GM19025 (cell line): ENCODE results near the gene NXNL2.

ENCODE experiments used
- ATAC-seq: cut with Tn5 transposase; IDR thresholded peaks from one replicate; pipeline ENCODE4 v1.9.1; 2021; ENCODE audit warnings: mild to moderate bottlenecking, low read depth, moderate library complexity; ENCODE audit not compliant: unreplicated experiment

The NXNL2 gene

DNA sequence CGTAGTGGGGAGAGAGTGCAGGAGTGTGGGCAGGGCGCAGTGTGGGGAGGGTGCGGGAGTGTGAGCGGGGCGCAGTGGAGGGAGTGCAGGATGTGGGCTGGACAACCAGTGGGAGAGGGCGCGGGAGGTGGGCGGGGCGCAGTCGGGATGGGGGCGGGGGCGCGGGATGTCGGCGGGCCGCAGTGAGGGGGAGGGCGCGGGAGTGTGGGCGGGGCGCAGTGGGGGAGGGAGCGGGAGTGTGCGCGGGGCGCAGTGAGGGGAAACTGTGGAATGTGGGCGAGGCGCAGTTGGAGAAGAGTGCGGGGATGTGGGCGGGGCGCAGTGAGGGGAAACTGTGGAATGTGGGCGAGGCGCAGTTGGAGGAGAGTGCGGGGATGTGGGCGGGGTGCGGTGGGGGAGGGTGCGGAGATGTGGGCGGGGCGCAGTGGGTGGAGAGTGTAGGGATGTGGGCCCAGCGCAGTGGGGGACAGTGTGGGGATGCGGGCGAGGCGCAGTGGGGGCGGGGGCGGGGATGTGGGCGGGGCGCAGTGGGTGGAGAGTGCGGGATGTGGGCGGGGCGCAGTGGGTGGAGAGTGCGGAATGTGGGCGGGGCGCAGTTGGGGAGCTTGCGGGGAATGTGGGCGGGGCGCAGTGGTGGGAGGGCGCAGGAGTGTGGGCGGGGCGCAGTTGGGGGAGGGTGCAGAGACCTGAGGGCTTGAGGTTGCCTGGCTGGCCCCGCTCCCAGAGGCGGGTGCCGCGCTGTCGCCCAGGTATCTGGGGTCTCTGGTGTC is at the start of gene NXNL2:
Gene NXNL2, plus strand, starts transcription at position 723 of the 770 bp plus-strand sequence. CDS start 257 bp downstream, outside the sequence.
- ATAC-seq: no peak

DNA sequence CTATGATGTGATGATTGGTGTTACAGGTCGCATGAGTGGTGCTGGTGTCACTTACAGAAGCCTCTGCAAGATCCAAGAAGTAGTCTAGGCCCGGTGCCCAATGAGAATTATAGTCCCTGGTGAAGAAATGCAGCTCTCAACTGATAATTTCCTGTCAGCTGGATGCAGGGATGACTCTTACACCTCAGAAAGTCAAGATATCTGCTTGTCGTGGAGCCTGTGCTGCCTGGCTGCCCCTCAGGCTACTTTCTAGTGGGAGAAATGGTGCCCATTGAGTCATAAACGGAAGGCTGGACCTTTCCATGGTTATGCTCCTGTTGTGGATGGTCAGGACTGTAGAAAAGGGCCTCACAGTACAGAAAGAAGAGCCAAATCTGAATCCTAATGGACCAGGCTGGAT is 46.8 kb upstream of the NXNL2 start:
- ATAC-seq: no peak

DNA sequence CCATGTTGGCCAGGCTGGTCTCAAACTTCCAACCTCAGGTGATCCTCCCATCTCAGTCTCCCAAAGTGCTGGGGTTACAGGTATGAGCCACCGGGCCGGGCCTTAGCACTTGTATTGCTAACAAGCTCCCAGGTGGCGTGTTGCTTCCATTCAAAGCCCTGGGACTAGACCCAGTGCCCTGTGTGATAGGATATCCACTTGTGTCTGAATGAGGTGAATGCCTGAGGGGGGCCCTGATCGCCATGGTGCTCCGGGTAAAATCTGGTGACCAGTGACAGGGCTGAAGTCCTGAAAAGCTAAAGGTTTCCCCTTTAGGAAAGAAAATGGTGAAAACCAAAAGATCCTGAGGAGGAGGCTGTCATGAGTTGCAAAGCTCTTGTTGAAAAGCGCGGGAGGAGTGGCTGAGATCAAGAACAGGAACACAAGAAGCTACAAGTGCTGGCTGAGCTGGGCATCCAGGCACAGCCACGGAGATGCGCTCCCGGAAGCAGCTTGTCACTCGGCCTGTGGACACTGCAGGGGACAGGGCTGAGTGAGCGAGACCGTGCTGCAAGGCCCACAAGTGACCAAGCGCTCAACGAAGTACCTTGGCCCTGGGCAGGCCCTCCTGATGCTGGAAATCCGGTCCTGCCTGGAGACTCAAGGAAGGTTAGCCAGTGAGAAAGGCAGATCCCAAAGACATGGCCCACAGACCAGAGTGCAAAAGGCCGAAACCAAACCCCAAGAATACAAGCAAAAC is 39.8 kb upstream of the NXNL2 start:
- ATAC-seq: no peak

DNA sequence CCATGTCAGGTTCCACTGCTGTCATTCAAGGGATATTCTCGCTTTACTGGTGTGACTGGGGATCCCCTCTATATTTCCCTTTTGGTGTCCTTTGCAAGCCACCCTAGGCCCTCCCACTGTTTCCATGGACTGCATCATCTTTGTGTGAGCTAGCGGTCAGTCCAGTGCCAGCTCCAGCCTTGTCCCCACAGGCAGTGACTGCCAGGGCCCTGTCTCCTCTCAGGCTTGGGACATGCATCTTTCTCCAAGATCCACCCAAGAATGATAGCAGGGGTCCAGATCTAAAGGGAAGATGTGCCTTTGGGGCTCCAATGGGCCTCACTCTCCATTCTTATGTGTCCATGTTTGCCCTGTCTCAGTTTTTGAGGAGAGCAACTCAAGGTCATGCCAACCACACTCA is 37.8 kb upstream of the NXNL2 start:
- ATAC-seq: no peak

DNA sequence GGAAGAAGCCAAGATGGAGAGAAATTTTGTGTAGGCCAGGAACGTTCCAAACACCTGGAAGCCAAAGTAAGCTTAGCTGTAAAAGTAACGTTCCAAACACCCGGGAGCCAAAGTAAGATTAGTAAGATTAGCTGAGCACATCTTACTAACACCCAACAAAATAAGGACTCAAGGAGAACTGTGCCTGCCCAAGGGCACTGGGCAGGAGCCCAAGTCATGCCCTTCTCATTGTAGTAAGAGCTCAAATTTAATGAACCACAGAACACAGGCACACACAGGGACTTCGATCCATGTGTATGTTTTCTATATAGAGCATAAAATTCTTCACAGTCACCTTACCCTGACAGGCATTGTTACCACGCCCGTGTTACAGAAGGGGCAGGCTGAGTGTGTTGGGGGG is 36.1 kb upstream of the NXNL2 start:
- ATAC-seq: no peak

DNA sequence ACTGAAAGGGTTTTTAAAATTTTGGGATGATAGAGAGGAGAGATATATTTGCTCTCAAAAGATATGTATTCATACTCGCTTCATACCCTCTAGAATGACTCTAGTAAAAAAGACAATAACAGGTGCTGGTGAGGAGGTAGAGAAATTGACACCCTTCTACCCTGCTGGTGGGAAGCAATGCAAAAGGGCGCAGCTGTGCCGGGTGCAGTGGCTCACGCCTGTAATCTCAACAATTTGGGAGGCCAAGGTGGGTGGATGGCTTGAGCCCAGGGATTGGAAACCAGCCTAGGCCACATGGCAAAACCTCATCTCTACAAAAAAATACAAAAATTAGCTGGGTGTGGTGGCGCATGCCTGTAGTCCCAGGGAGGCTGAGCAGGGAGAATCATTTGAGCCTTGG is 33.9 kb upstream of the NXNL2 start:
- ATAC-seq: no peak

DNA sequence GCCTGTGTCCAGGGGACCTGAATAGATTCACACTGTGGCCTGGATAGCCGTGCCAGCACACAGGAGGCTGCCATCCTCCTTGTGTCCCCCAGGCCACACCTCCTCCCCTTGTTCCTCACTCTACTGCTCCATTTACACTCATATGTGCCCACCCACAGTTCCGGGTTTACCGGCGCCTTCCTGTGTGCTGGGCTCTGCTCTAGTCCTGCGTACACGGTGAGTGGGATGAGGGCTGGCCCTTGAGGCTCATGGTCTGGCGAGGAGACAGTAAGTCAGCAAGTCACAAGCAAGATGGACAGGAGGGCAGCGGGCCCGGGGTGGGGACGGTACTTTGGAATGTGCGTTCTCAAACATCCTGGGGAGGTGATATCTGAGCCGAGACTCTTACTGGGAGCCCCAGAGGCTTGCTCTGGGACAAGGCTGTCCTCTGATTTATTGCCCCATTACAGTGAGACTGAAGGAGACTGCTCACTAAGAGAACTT is 32.4 kb upstream of the NXNL2 start:
- ATAC-seq: no peak

DNA sequence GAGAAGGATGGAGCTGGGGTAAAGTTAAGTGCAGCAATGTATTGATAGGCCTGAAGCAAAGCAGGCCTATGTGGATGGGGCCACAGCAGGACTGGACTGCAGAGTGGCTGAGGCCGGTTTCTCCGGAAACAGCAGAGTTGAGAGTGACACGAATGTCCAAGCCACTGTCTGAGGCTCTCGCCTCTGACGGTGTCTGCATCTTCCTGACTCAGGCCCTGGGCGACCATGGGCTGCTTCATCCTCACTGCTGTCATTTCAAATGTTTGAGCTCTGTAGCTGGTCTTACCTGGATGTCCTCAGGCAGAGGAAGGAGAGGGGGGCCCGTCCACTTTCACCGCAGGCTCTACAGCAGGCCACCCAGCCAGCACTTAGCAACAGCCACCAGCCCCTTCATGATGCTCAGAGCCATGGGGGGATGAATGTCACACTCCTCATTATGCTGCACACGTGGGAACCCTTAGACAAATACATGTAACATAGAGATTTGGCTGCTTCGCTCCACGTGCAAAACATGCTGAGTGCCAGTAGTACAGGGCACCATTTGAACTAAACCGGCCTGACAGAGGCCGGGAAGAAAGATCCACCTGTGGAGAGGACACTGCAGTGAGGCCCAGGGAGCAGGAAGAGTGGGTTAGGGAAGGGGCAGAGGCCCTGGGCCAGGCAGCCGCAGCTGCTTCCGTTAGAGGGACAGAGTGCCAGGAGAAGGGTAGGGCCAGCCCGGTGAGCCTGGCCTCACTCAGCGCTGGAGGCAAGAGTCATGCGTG is 31.7 kb upstream of the NXNL2 start:
- no peak for ATAC-seq

DNA sequence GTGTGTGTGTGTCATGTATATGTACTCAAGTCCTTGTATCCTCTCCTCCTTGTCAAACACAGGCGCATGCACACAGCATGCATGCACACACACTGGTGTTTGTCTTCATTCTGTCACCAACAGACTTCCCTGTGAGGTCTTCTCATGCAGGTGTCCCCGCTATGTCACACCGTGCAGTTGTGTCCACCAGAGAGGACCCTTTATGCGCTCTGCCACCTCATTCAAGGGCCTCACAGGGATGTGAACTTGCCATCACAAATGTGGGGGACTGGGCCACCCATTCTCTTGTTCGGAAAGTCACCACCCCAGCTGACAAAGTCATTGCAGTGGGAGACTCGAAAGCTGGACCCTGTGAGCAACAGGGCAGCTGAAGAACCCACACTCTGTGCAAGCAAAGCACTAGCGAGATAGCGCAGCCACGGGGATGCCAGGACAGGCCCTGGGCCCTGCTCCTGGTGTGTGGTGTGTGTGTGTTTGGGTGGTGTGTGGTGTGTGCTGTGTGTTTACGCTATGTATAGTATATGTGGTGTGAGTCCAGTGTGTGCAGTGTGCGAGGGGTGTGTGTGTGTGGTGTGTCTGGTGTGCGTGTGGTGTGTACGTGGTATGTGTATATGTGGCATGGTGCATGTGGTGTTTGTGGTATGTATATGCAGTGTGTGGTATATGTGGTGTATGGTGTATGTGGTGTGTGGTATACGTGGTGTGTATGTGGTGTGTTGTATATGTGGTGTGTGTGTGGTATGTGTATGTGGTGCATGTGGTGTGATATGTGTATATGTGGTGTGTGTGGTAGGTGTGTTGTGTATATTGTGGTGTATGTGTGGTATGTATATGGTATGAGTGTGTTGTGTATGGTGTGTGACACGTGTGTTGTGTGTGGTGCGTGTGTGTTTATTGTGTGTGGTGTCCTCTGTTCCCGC is 30.9 kb upstream of the NXNL2 start:
- no peak for ATAC-seq

DNA sequence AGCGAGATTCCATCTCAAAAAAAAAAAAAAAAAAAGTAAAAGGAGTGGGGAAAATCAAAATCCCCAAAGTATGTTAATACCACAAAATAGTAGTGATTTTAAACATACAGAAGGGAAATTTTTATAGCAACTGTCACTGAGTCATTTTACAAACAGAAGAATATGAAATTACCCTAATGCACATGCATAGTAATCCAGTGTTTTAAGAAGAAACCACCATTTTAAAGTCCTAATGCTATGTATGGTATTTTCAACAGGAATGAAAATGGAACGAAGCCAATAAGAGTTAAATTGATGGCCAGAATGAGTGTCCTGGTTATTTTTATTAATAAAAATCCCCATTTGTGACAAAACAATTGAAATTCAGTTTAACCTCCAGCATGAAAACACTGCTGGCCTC is 26.7 kb upstream of the NXNL2 start:
- no peak for ATAC-seq

DNA sequence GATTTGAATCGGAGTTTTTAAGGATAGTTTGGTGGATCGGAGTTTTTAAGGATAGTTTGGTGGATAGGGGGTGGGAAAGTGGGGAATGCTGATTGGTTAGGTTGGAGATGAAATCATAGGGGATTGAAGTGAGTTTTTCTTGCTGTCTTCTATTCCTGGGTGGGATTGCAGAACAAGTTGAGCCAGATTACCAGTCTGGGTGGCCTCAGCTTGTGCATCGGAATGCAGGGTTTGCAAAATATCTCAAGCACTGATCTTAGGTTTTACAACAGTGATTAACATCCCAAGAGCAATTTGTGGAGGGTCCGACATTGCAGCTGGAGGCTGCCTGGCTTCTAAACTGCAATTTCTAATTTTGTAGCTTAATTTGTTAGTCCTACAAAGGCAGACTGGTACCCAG is 23.1 kb upstream of the NXNL2 start:
- no peak for ATAC-seq

DNA sequence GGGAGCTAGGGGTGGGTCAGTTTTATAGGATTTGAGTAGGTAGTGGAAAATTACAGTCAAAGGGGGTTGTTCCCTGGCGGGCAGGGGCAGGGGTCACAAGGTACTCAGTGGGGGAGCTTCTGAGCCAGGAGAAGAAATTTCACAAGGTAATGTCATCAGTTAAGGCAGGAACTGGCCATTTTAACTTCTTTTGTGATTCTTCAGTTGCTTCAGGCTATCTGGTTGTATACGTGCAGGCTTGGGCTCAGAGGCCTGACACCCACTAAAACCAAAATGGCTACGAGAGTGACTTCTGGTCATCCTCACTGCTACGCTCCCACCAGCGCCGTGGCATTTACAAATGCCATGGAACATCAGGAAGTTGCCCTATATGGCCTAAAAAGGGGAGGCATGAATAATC is 20.7 kb upstream of the NXNL2 start:
- ATAC-seq: no peak

DNA sequence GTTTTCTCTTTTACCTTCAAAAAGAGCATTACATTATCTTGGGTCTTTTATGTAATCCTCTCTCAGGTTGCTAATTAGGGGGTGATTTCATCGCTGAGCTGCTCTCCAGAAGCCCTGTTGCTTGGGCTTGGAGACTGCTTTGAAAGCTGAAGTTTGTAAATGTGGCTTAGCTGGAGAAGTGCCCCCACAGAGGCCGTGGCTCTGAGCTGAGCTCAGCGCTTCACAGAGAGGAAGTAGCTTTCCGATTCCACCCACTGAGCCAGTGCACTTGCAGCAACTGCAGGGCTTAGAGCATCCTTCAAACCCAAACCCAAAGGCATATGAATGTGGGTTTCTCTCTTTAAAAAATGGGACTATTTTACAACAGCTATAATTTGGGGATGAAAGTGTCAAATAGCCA is 13.7 kb upstream of the NXNL2 start:
- no peak for ATAC-seq

DNA sequence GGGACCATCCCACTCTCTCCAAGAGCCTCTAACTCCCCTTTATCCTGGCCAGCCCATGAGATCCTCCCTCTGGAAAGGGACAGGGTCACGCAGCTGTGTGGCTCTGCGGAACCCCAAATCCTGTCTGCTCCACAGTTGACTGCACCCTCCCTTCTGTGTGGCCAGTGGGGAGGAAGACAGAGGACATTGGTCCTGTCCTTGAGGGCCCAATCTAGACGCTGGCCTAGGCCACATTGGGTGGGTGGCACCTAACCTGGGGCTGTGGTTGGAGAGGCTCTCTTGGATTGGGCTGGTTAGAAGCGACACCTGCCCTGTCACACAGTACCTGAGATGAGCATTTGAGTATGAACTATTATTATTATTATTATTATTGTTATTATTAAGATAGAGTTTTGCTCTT is 12.6 kb upstream of the NXNL2 start:
- ATAC-seq: no peak

DNA sequence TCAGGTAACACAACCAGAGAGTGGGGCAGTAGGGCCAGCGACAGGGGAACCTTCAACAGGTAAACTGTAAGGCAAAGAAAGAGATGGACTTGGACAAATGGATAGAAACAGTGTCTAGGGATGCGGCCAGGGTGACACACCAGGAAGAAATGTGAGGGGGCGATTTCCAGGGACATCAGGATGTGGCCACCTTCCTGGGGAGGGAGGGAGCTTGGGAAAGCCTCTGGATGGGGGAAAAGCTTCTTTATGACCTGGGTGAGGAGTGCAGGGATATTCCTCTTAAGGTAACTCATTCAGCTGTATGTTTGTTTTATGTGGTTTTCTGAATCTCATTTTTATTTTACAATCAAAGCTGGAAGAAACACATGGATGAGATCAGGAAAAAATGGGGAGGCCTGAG is 11.9 kb upstream of the NXNL2 start:
- ATAC-seq: no peak

DNA sequence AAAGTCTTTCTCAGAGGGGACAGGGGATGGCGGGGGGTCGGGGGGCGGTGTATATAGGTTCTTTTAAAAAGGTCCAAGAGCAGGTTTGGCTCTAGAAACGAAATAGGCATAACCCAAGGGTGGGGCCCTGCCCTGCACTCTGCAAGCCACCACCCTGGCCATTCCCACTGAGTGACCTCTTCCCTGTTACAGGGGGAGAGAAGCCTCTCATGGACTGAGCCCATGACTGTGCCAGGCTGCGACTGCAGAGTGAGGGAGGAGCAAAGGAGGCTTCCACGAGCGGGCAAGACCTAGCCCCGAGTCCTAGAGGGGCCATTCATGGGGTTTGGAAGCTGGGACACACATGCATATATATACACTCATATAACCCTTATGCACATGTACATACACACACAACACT is 10.1 kb upstream of the NXNL2 start:
- ATAC-seq: no peak

DNA sequence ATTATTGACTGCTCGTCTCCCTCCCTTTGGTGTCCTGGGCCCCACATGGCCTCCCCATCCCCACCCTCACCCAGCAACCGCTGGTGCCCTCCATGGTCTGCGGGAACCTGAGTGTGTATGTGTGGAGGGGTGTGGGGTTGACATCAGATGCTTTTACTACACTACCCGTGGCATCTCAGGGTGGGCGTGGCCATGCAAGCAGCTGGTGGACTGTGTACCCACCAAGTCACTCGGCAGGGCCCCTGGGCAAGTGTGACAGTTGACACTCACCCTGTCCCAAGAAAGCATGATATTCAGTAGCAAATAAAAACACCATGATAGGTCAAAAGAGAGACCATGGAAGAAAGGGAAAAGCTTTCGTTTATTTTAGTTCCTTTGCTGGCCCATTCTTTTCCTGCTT is 7.4 kb upstream of the NXNL2 start:
- ATAC-seq: no peak

DNA sequence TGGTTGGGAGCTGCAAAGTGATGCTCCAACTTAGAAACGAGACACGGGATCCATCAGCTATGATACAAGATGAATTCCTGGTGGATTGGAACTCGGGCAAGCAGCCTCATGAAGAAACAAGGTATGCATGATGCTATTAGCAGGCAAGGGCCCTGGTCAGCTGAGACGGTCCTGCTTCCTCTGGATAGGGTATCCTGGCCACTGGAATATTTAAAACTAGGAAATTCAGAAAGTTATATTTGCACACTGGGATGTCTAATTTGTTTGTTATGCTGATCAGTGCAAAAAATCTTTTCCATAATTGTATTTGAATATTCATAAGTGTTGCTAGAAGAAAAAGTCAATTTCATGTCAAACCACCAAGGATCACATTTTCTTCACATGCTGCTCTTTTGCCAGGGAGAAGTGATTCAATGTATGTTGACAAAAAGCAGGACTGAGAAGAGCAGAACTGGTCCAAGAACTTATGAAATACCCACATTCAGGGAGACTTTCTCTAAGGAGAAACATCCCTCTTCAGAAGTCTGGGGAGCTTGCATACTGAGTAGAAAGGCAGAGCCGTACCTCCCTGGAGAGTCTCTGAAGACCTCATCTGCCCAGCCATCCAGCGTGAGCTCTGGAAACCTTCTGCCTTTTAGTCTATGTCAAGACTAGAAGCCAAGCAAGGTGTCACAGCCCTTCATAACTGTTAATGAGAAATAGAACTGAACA is 6.7 kb upstream of the NXNL2 start:
- ATAC-seq: no peak

DNA sequence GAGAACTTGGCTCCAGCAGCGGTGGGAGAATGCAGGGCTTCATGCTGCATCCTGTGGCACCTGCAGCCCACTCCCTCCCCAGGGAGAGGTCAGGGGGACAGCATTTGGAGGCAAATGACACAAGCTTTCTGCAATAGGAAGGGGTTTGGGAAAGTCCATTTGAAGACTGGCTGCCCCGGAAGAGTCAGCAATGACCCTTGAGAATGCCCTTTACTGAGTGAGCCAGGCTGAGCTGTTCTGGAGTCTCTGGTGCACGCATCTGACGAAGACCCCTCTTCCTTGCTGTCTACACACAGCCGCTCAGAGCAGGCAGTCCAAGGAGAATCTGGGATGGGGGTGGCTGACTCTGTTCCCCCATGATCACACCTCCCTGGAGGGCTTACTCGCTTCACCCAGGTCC is 5.5 kb upstream of the NXNL2 start:
- ATAC-seq: no peak

DNA sequence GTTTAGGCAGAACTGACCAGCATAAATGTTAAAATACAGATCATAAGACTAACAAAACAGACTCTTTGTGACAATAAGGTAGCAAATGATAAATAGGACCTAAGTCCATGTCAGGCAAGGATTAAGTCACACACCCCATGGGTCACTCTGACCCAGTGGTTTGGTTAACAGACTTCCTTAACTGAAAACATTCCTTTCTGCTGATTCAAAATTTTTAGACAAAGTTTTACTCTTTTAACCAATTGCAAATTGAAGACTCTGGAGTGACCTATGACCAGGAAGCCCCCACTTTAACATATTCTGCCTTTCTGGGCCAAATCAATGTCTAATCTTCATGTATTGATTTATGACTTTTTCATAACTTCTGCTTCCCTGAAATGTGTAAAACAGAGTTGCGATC is 4.9 kb upstream of the NXNL2 start:
- no peak for ATAC-seq
